CD4-positive, alpha-beta memory T cell (primary cell): ENCODE results near the gene IL3. TPM values are rescaled to one million over a fixed set of nuclear protein-coding genes. Genes with fewer than 3 reads are reported as not detected.
A peak's percentile ranks its signal among the peaks of the same experiment; 100 is the strongest.

Source experiments
- CTCF ChIA-PET: fragments of 350-600 bp; sonication (Branson Sonifier 250); formaldehyde crosslinking; loops from one replicate; lab custom pipeline; 2021; ENCODE audit warnings: inconsistent platforms; ENCODE audit not compliant: partially characterized antibody; lab: Charles Lee
- POLR2A ChIA-PET: fragments of 350-600 bp; sonication (Branson Sonifier 250); formaldehyde crosslinking; loops from one replicate; lab custom pipeline; 2021; ENCODE audit not compliant: partially characterized antibody; lab: Charles Lee
- DNase-seq, 5 donors: peaks; one replicate each; pipeline versions ENCODE4 v3.0.0 to v3.0.0-alpha.2; 2020 to 2022; ENCODE audit warnings: mixed read lengths in 1 of 5
- H3K27ac ChIP-seq: one replicate; pipeline ENCODE4 v1.7.0; 2013; ENCODE audit warnings: low read depth, low read length
- H3K27me3 ChIP-seq: 2 replicates; pipeline ENCODE4 v1.7.0; 2013; ENCODE audit warnings: mild to moderate bottlenecking, low read length, moderate library complexity; ENCODE audit not compliant: insufficient read depth
- H3K36me3 ChIP-seq: 2 replicates; pipeline ENCODE4 v1.7.0; 2013; ENCODE audit warnings: mild to moderate bottlenecking, low read length, moderate library complexity; ENCODE audit not compliant: insufficient read depth
- H3K4me1 ChIP-seq: 2 replicates; pipeline ENCODE4 v1.7.0; 2013; ENCODE audit warnings: mild to moderate bottlenecking, low read length, moderate library complexity; ENCODE audit not compliant: insufficient read depth
- H3K4me3 ChIP-seq, 2 donors: one replicate each; pipeline ENCODE4 v1.7.0; 2013; ENCODE audit warnings: low read length in 2 of 2, mild to moderate bottlenecking in 1 of 2
- H3K9me3 ChIP-seq, 2 donors: one replicate each; pipeline ENCODE4 v1.7.0; 2013; ENCODE audit warnings: low read length in 2 of 2, control low read depth in 1 of 2; ENCODE audit not compliant: control insufficient read depth in 1 of 2
- H3K27ac Mint-ChIP-seq, 7 donors: one replicate each; pipeline ENCODE4 v1.8.0; 2020 to 2021; ENCODE audit warnings: mixed read lengths in 7 of 7, mild to moderate bottlenecking in 6 of 7, inconsistent platforms in 3 of 7, moderate library complexity in 3 of 7
- H3K27me3 Mint-ChIP-seq, 2 donors: one replicate each; pipeline ENCODE4 v1.8.0; 2020 to 2021; ENCODE audit warnings: mixed read lengths in 2 of 2
- H3K36me3 Mint-ChIP-seq, 2 donors: one replicate each; pipeline ENCODE4 v1.8.0; 2020 to 2021; ENCODE audit warnings: mixed read lengths in 2 of 2, inconsistent platforms in 1 of 2, mild to moderate bottlenecking in 1 of 2
- H3K4me1 Mint-ChIP-seq, 4 donors: one replicate each; pipeline ENCODE4 v1.8.0; 2020 to 2021; ENCODE audit warnings: mixed read lengths in 4 of 4, mild to moderate bottlenecking in 1 of 4
- H3K4me3 Mint-ChIP-seq, 8 donors: one replicate each; pipeline ENCODE4 v1.8.0; 2020 to 2021; ENCODE audit warnings: mixed read lengths in 8 of 8, mild to moderate bottlenecking in 7 of 8, moderate library complexity in 6 of 8, inconsistent platforms in 3 of 8
- H3K9me3 Mint-ChIP-seq, 8 donors: one replicate each; pipeline ENCODE4 v1.8.0; 2020 to 2021; ENCODE audit warnings: mixed read lengths in 8 of 8, mild to moderate bottlenecking in 5 of 8, inconsistent platforms in 3 of 8, moderate library complexity in 1 of 8
- intact Hi-C: fragments of 100-400 bp; cut with micrococcal nuclease; formaldehyde crosslinking; loops from one replicate; pipeline ENCODE4 v1.15.1; 2023
- polyA plus RNA-seq, 2 donors: library from polyadenylated mRNA; unstranded; fragments of 300-500 nt; fragmentation: Illumina TruSeq; gene quantifications; one replicate each; pipeline ENCODE4 v1.2.3, GENCODE V29; 2021
- total RNA-seq, 2 experiments: library from RNA; stranded (reverse); gene quantifications; one replicate each; pipeline ENCODE4 v1.2.3, GENCODE V29; 2021

Gene IL3
- total and polyA plus RNA-seq, 4 experiments from 2014 or later: not detected

GRCh38 chr5:132101385-132101880 is 41.0 kb downstream of the IL3 start:
- Mint-ChIP-seq H3K36me3 (peaks cover 0 to 1% of the 10 kb centered on the region in 2 donors), H3K4me3 (peak overlapping the region in 5 of 8 donors; percentile 51 to 78 (median 63)), H3K9me3 (no peaks in the 10 kb centered on the region), H3K27ac (peak overlapping the region; percentile 88 to 99 (median 94)), H3K27me3 (no peaks in the 10 kb centered on the region), H3K4me1 (peaks cover 67 to 96% (median 77%) of the 10 kb centered on the region in 4 donors)
- Histone ChIP-seq H3K27ac (peak overlapping the region; percentile 80), H3K4me1 (peaks cover 83% of the 10 kb centered on the region), H3K36me3 (no peaks in the 10 kb centered on the region), H3K4me3 (no peak overlapping the region), H3K9me3 (no peaks in the 10 kb centered on the region), H3K27me3 (no peaks in the 10 kb centered on the region)
- POLR2A ChIA-PET: interaction anchor here (0.9 to 5.6 kb wide), 8 partner anchors 7 to 76 kb away, joined by 3 to 27 read pairs (median 6); no protein-coding TSS in a partner anchor
- intact Hi-C loops: loop anchor here (5.0 kb wide), 1 partner anchor 91 kb away; no protein-coding TSS in a partner anchor
- peak in 1 of 5 donors; percentile 45 for DNase-seq
- CTCF ChIA-PET: interaction anchor here (1.0 to 3.7 kb wide), 11 partner anchors 8 to 137 kb away, joined by 3 to 17 read pairs (median 8); partner anchors contain the start of gene CSF2

DNA sequence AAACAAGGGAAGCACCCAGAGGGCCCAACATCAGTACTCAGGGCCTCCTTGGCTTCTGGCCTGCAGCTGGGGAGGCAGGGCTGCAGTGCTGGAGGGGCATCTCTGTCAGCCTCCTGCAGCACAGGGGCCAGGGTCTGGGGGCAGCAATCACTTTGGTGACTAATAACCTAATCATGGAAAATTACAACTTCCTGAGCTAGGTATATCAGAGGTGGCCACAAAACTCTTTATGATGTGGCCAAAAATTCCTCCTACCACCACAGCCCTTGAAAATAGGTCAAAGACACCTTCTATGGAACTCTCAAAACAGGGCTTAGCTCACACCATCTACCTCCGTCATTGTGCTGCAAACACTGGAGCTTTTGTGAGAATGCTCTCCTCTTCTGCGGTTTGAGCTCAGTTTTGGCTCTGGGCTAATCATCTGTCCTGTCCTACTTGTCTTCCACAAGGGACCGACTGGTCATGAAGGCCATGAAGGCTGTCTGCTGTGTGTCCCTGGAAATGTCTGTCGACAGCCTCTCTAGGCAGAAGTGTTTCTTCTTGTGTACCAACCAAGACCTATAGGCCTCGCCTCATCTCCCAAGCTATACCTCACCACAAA is 41.7 kb downstream of the IL3 start:
- no peaks in the 10 kb centered on the region for H3K9me3 Mint-ChIP-seq
- ChIA-PET POLR2A (interaction anchor here (0.7 to 5.6 kb wide), 12 partner anchors 8 to 467 kb away, joined by 3 to 27 read pairs (median 4); partner anchors contain the start of gene RAPGEF6), CTCF (interaction anchor here (0.7 to 3.7 kb wide), 16 partner anchors 9 to 136 kb away, joined by 3 to 17 read pairs (median 6); partner anchors contain the start of gene CSF2)
- Histone ChIP-seq H3K27me3 (no peaks in the 10 kb centered on the region), H3K4me3 (no peak overlapping the region), H3K9me3 (no peaks in the 10 kb centered on the region), H3K27ac (peak overlapping the region; percentile 80), H3K36me3 (no peaks in the 10 kb centered on the region), H3K4me1 (peaks cover 83% of the 10 kb centered on the region)
- peak; percentile 60 to 85 (median 70) for DNase-seq
- intact Hi-C loops: loop anchor here (2.0 to 5.0 kb wide), 2 partner anchors 15 to 90 kb away; no protein-coding TSS in a partner anchor
- H3K27me3 Mint-ChIP-seq: no peaks in the 10 kb centered on the region
- peaks cover 62 to 88% (median 76%) of the 10 kb centered on the region in 4 donors for H3K4me1 Mint-ChIP-seq
- peaks cover 0 to 1% of the 10 kb centered on the region in 2 donors for H3K36me3 Mint-ChIP-seq
- H3K27ac Mint-ChIP-seq: peak overlapping the region; percentile 88 to 99 (median 94)
- peak overlapping the region in 7 of 8 donors; percentile 39 to 74 (median 68) for H3K4me3 Mint-ChIP-seq

DNA sequence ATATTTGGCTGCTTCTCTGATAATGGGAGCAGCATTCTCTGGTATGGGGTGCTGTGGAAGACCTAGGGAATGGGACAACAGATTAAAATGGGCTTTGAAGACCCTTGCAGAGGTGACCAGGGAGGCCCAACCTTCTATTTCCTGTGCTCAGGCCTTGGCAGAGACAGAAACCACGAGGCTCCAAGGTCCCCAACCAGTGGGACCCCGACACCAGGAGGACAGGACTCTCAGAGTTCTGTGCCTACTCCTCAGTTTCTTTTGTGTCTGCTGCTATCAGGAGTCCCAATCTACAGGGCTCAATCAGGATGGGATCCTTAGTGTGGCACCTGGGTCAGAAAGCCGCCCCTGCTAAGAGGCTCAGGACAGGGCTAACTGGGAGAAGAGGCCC is 42.5 kb downstream of the IL3 start:
- no peaks in the 10 kb centered on the region for H3K9me3 Mint-ChIP-seq
- peak in 1 of 5 donors; percentile 43 for DNase-seq
- H3K27ac Mint-ChIP-seq: peak overlapping the region; percentile 88 to 99 (median 94)
- ChIA-PET CTCF (interaction anchor here (0.7 to 3.7 kb wide), 16 partner anchors 9 to 87 kb away, joined by 3 to 17 read pairs (median 8); partner anchors contain the start of gene CSF2), POLR2A (interaction anchor here (0.7 to 5.6 kb wide), 11 partner anchors 9 to 467 kb away, joined by 3 to 27 read pairs (median 7); partner anchors contain the start of genes CSF2 and RAPGEF6)
- Histone ChIP-seq H3K9me3 (no peaks in the 10 kb centered on the region), H3K27ac (peak overlapping the region; percentile 80), H3K4me3 (peak overlapping the region; percentile 16 to 33), H3K36me3 (no peaks in the 10 kb centered on the region), H3K4me1 (peaks cover 82% of the 10 kb centered on the region), H3K27me3 (no peaks in the 10 kb centered on the region)
- peak overlapping the region in 7 of 8 donors; percentile 56 to 74 (median 69) for H3K4me3 Mint-ChIP-seq
- H3K27me3 Mint-ChIP-seq: no peaks in the 10 kb centered on the region
- intact Hi-C loops: loop anchor here (1.0 to 5.0 kb wide), 4 partner anchors 14 to 89 kb away; no protein-coding TSS in a partner anchor
- H3K36me3 Mint-ChIP-seq: peaks cover 0 to 1% of the 10 kb centered on the region in 2 donors
- H3K4me1 Mint-ChIP-seq: peaks cover 63 to 87% (median 76%) of the 10 kb centered on the region in 4 donors

DNA sequence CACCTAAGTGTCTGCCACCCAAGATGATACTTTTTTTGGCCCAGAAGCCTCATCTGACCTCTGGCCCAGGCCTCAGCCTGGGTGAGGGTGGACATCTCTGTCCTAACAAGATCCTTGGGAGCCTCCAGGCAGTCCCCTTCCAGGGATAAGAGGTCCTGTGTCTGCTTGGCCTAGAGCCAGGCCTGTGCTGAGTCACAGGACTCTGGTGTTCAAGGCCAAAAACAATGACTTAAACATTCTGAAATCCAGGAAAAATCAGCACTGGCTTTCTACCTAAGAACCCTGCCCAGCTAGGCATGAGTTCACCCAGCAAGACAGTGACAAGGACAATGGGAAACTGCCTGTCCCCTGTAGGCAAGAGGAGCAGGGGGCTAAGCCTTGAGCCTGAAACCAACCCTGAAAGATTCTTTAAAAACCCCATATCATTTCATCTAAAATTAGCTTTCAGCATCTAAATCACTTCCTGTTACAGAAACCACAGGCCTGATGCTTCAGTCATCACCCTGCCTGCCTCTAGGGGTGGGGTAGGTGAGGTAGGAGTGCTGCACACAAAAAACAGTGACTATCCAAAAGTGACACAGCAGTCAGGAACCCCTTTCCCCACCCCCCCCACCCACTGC is 43.0 kb downstream of the IL3 start:
- ChIA-PET CTCF (interaction anchor here (0.9 to 3.7 kb wide), 5 partner anchors 10 to 38 kb away, joined by 3 to 17 read pairs (median 12); no protein-coding TSS in a partner anchor), POLR2A (interaction anchor here (1.3 to 5.6 kb wide), 8 partner anchors 9 to 48 kb away, joined by 5 to 27 read pairs (median 12); partner anchors contain the start of gene CSF2)
- H3K27ac Mint-ChIP-seq: peak overlapping the region; percentile 88 to 99 (median 94)
- peaks cover 0 to 1% (median 0%) of the 10 kb centered on the region in 8 donors for H3K9me3 Mint-ChIP-seq
- Histone ChIP-seq H3K4me3 (peak overlapping the region; percentile 33 to 40), H3K27me3 (no peaks in the 10 kb centered on the region), H3K4me1 (peaks cover 77% of the 10 kb centered on the region), H3K9me3 (no peaks in the 10 kb centered on the region), H3K27ac (peak overlapping the region; percentile 80), H3K36me3 (no peaks in the 10 kb centered on the region)
- peaks cover 0 to 1% of the 10 kb centered on the region in 2 donors for H3K36me3 Mint-ChIP-seq
- no peaks in the 10 kb centered on the region for H3K27me3 Mint-ChIP-seq
- intact Hi-C loops: loop anchor here (1.0 to 5.0 kb wide), 4 partner anchors 13 to 89 kb away; no protein-coding TSS in a partner anchor
- peak; percentile 81 to 93 (median 86) for DNase-seq
- peaks cover 61 to 86% (median 74%) of the 10 kb centered on the region in 4 donors for H3K4me1 Mint-ChIP-seq
- peak overlapping the region; percentile 46 to 74 (median 70) for H3K4me3 Mint-ChIP-seq

DNA sequence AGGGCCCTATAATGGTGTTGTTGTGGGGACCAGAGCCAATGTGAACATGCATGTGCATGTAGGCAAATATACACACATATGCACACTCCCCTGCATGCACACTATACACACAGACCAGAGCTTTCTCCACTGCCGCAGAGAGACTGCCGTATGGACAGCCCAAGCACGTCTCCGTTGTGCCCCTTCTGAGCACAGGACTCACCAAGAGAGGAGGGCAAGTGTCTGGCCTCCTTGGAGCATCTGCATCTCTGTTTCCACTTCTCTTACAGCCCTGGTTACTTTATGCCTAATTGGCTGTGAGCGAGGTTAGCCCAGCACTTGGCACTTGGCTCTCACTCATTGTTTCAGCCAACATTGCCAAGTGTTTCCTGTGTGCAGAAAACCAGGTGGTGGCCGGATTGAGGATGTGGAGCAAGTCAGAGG is 43.5 kb downstream of the IL3 start:
- Mint-ChIP-seq H3K27ac (peak overlapping the region; percentile 88 to 99 (median 94)), H3K27me3 (no peaks in the 10 kb centered on the region), H3K9me3 (peaks cover 0 to 5% (median 0%) of the 10 kb centered on the region in 8 donors), H3K36me3 (peaks cover 0 to 3% of the 10 kb centered on the region in 2 donors), H3K4me3 (peak overlapping the region in 7 of 8 donors; percentile 56 to 74 (median 70)), H3K4me1 (peaks cover 59 to 86% (median 73%) of the 10 kb centered on the region in 4 donors)
- DNase-seq: no peak
- H3K27ac ChIP-seq: peak overlapping the region; percentile 80
- CTCF ChIA-PET: interaction anchor here (0.9 to 3.7 kb wide), 10 partner anchors 10 to 43 kb away, joined by 3 to 17 read pairs (median 7); partner anchors contain the start of gene IL3
- peaks cover 72% of the 10 kb centered on the region for H3K4me1 ChIP-seq
- no peaks in the 10 kb centered on the region for H3K36me3 ChIP-seq
- POLR2A ChIA-PET: interaction anchor here (1.0 to 5.6 kb wide), 9 partner anchors 10 to 48 kb away, joined by 4 to 27 read pairs (median 11); partner anchors contain the start of gene CSF2
- H3K4me3 ChIP-seq: peak overlapping the region in 1 of 2 donors; percentile 40
- no peaks in the 10 kb centered on the region for H3K9me3 ChIP-seq
- intact Hi-C loops: loop anchor here (1.0 to 5.0 kb wide), 4 partner anchors 13 to 88 kb away; no protein-coding TSS in a partner anchor
- H3K27me3 ChIP-seq: no peaks in the 10 kb centered on the region

DNA sequence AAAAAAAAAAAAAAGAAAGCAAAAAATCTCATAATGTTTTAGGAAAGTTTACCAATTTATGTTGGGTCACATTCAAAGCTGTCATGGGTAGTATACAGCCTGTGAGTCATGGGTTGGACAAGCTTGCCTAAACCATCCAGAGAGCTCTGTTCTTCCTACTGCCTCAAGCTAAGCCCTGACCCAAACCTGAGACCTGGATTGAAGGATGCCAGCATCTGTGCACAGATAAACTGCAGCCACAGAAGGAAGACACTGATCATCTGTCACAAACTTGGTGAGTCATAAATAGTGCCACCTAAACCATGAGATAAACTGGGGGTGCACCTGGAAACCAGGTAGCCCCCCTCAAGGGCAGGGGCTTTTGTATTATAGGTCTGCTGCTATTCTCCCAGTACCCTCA is 44.1 kb downstream of the IL3 start:
- Histone ChIP-seq H3K27me3 (no peaks in the 10 kb centered on the region), H3K36me3 (no peaks in the 10 kb centered on the region), H3K4me3 (no peak overlapping the region), H3K4me1 (peaks cover 69% of the 10 kb centered on the region), H3K27ac (no peak overlapping the region), H3K9me3 (no peaks in the 10 kb centered on the region)
- ChIA-PET CTCF (interaction anchor here (0.7 to 3.7 kb wide), 12 partner anchors 10 to 46 kb away, joined by 3 to 17 read pairs (median 6); partner anchors contain the start of gene IL3), POLR2A (interaction anchor here (1.0 to 5.6 kb wide), 8 partner anchors 10 to 30 kb away, joined by 4 to 27 read pairs (median 9); partner anchors contain the start of gene CSF2)
- peak overlapping the region in 7 of 8 donors; percentile 7 to 72 (median 46) for H3K4me3 Mint-ChIP-seq
- intact Hi-C loops: loop anchor here (5.0 kb wide), 1 partner anchor 88 kb away; no protein-coding TSS in a partner anchor
- H3K27me3 Mint-ChIP-seq: no peaks in the 10 kb centered on the region
- DNase-seq: peak in 1 of 5 donors; percentile 55
- H3K36me3 Mint-ChIP-seq: peaks cover 0 to 3% of the 10 kb centered on the region in 2 donors
- peaks cover 53 to 85% (median 69%) of the 10 kb centered on the region in 4 donors for H3K4me1 Mint-ChIP-seq
- peak overlapping the region; percentile 81 to 95 (median 88) for H3K27ac Mint-ChIP-seq
- H3K9me3 Mint-ChIP-seq: peaks cover 0 to 6% (median 0%) of the 10 kb centered on the region in 8 donors
